ENCODE measurements around the gene PDGFRB. TPM values are rescaled to one million over a fixed set of nuclear protein-coding genes. Genes with fewer than 3 reads are reported as not detected.

PDGFRB gene
- total and polyA plus RNA-seq, 2 of the 4 experiments (the other 2 are of a cell fraction), result 108 to 124 TPM

DNA sequence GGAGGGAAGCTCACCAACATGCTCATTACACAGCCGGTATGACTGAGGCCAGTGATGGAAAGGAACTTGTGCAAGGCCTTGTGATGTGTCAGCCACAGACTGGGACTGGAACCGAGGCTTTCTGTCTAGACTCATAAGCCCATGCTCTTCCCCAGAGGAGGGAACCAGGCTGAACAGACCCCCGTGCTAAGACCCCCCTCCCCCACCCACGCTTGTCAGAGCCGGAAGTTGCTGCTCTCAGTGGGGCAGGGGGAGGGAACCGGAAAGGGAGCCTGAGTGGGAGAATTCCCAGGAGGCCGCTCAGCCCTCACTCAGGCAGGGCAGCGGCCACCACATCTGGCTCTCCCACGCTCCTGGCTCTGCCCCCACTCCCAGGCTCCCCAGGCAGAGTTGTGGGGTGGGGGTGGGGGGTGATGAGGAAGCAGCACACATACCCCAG, 4.1 kb upstream of the PDGFRB start:
- Histone ChIP-seq H3K9me3 (ENCODE audit: control insufficient read depth, insufficient read depth, low read length) (no peaks in the 10 kb centered on the region), H3K14ac (replicated peaks; ENCODE audit: low read depth, low read length) (peak overlapping the region; percentile 67), H3K79me1 (ENCODE audit: low read depth in 1 of 2, low read length in 2 of 2) (peaks cover 2 to 39% of the 10 kb centered on the region in 2 experiments; a peak in 2 of 4 replicates), H4K91ac (ENCODE audit: insufficient read depth, low read depth, low read length) (peak overlapping the region; percentile 92), H3K9me1 (ENCODE audit: insufficient read depth, low read length) (peaks cover 35% of the 10 kb centered on the region), H2AFZ (replicated peaks; ENCODE audit: low read length, poor library complexity) (peak overlapping the region; percentile 79), H3K56ac (ENCODE audit: extremely low read depth, insufficient read depth, low read length) (no peak overlapping the region), H3K4me3 (ENCODE audit: insufficient read depth, low read depth, low read length) (no peak overlapping the region), H4K20me1 (ENCODE audit: insufficient read depth, low read length) (no peaks in the 10 kb centered on the region), H4K5ac (ENCODE audit: low read depth, low read length) (peak overlapping the region; percentile 94), H2BK20ac (ENCODE audit: low read depth, low read length) (peak overlapping the region; percentile 87), H2BK15ac (ENCODE audit: low read depth, low read length) (peak overlapping the region; percentile 90; the same call in 2 of the 3 replicates), H2AK5ac (ENCODE audit: low read depth, low read length) (peak overlapping the region; percentile 96), H3K27me3 (ENCODE audit: control insufficient read depth, insufficient read depth, low read length) (no peaks in the 10 kb centered on the region), H3K4ac (ENCODE audit: low read depth, low read length) (peak overlapping the region; percentile 97), H3K27ac (ENCODE audit: insufficient read depth, low read length) (peak overlapping the region; percentile 45), H3K18ac (ENCODE audit: low read depth, low read length) (peak overlapping the region; percentile 61), H3K4me2 (ENCODE audit: low read depth, low read length) (no peak overlapping the region), H2AK9ac (replicated peaks; ENCODE audit: low read depth, low read length, poor library complexity) (peak overlapping the region; percentile 91), H3K36me3 (ENCODE audit: control insufficient read depth, insufficient read depth, low read length) (no peaks in the 10 kb centered on the region), H3K9ac (ENCODE audit: low read depth, low read length) (no peak overlapping the region), H3K4me1 (ENCODE audit: control insufficient read depth, insufficient read depth, low read length) (peaks cover 31% of the 10 kb centered on the region), H2BK120ac (ENCODE audit: low read depth, low read length) (peak overlapping the region; percentile 94), H2BK5ac (ENCODE audit: low read depth, low read length, poor library complexity, severe bottlenecking) (peak overlapping the region; percentile 71), H3K23ac (ENCODE audit: low read depth, low read length) (peak overlapping the region; percentile 92), H4K8ac (ENCODE audit: low read depth in 2 of 2, low read length in 2 of 2) (peak overlapping the region; percentile 81 to 95)
- ChIA-PET POLR2A (ENCODE audit: unreplicated experiment) (no interaction called here), CTCF (interaction anchor here (0.7 to 1.4 kb wide), 2 partner anchors 30 to 60 kb away, joined by 3 read pairs; no protein-coding TSS in a partner anchor)
- DNase-seq (peak; percentile 87), ATAC-seq (ENCODE audit: low read depth) (0 out of 2 replicates have a peak, but pooled peaks have one; percentile 2)
- in situ Hi-C loops (cut with MboI; ENCODE audit: low sequenced_read_pairs) (no loop called here), intact Hi-C loops (cut with micrococcal nuclease) (loop anchor here (2.0 kb wide), 1 partner anchor 191 kb away; no protein-coding TSS in a partner anchor), dilution Hi-C loops (cut with HindIII; ENCODE audit: low sequenced_read_pairs, unreplicated experiment) (no loop called here)
- WGBS, 2 experiments (ENCODE audit: extremely low coverage in 2 of 2, insufficient read length in 1 of 2), result no CpG with 5 or more reads among the region's 9 CpGs
- BruUV-seq (replicated peaks), result no TSS peak
- TF ChIP-seq, protein P1, sequence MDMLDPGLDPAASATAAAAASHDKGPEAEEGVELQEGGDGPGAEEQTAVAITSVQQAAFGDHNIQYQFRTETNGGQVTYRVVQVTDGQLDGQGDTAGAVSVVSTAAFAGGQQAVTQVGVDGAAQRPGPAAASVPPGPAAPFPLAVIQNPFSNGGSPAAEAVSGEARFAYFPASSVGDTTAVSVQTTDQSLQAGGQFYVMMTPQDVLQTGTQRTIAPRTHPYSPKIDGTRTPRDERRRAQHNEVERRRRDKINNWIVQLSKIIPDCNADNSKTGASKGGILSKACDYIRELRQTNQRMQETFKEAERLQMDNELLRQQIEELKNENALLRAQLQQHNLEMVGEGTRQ (IDR thresholded peaks at IDR 0.05; ENCODE audit: low read depth, low read length), result no peak
- TF ChIP-seq RCOR1 (IDR thresholded peaks at IDR 0.05; ENCODE audit: insufficient replicate concordance, low read length) (peak; percentile 17), SMC3 (IDR thresholded peaks at IDR 0.05; ENCODE audit: low read depth, low read length) (no peak), CEBPB (IDR thresholded peaks at IDR 0.05; ENCODE audit: low read depth, low read length) (peak; percentile 85), FOS (IDR thresholded peaks at IDR 0.05; ENCODE audit: low read depth, low read length) (0 out of 2 replicates have a peak, but pooled peaks have one; percentile 10), MAFK (IDR thresholded peaks at IDR 0.05; ENCODE audit: low read depth, low read length) (no peak), MAZ (IDR thresholded peaks at IDR 0.05; ENCODE audit: borderline replicate concordance, low read depth, low read length) (peak; percentile 90), CHD1 (IDR thresholded peaks at IDR 0.05; ENCODE audit: low read depth, low read length) (no peak), MXI1 (IDR thresholded peaks at IDR 0.05; ENCODE audit: borderline replicate concordance, low read depth, low read length) (no peak), NFE2L2 (IDR thresholded peaks at IDR 0.05; ENCODE audit: low read depth, low read length) (no peak), BHLHE40 (IDR thresholded peaks at IDR 0.05; ENCODE audit: low read depth, low read length) (0 out of 2 replicates have a peak, but pooled peaks have one; percentile 4), RFX5 (IDR thresholded peaks at IDR 0.05; ENCODE audit: low read depth, low read length) (no peak)
- TF ChIP-seq, protein P2, sequence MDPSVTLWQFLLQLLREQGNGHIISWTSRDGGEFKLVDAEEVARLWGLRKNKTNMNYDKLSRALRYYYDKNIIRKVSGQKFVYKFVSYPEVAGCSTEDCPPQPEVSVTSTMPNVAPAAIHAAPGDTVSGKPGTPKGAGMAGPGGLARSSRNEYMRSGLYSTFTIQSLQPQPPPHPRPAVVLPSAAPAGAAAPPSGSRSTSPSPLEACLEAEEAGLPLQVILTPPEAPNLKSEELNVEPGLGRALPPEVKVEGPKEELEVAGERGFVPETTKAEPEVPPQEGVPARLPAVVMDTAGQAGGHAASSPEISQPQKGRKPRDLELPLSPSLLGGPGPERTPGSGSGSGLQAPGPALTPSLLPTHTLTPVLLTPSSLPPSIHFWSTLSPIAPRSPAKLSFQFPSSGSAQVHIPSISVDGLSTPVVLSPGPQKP (IDR thresholded peaks at IDR 0.05; ENCODE audit: borderline replicate concordance, low read depth, low read length), result no peak
- TF ChIP-seq, protein P3, sequence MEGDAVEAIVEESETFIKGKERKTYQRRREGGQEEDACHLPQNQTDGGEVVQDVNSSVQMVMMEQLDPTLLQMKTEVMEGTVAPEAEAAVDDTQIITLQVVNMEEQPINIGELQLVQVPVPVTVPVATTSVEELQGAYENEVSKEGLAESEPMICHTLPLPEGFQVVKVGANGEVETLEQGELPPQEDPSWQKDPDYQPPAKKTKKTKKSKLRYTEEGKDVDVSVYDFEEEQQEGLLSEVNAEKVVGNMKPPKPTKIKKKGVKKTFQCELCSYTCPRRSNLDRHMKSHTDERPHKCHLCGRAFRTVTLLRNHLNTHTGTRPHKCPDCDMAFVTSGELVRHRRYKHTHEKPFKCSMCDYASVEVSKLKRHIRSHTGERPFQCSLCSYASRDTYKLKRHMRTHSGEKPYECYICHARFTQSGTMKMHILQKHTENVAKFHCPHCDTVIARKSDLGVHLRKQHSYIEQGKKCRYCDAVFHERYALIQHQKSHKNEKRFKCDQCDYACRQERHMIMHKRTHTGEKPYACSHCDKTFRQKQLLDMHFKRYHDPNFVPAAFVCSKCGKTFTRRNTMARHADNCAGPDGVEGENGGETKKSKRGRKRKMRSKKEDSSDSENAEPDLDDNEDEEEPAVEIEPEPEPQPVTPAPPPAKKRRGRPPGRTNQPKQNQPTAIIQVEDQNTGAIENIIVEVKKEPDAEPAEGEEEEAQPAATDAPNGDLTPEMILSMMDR (conservative IDR thresholded peaks at IDR 0.05; ENCODE audit: low read depth, low read length), result no peak
